GM12878 (cell line): ENCODE measurements around the gene PANX2. TPM values are rescaled to one million over a fixed set of nuclear protein-coding genes. Genes with fewer than 3 reads are reported as not detected.

Experiments
- BHLHE40 ChIP-seq, 2 experiments: fragments of 450-650 bp in 1 of 2; IDR thresholded peaks; 2 replicates each; pipeline ENCODE4 v1.6.1; 2011 to 2017; ENCODE audit warnings: low read depth in 2 of 2, borderline replicate concordance in 1 of 2, improper control_type of control experiment in 1 of 2, low read length in 1 of 2, mild to moderate bottlenecking in 1 of 2
- CHD2 ChIP-seq: IDR thresholded peaks from 2 replicates; pipeline ENCODE4 v1.6.1; 2011; ENCODE audit warnings: low read depth, low read length, improper control_type of control experiment, borderline replicate concordance
- ETV6 ChIP-seq, 2 experiments: fragments of 450-650 bp in 1 of 2; IDR thresholded peaks in 1 of 2; conservative IDR thresholded peaks in 1 of 2; 2 replicates each; pipeline ENCODE4 v1.6.1; 2014; ENCODE audit warnings: antibody characterized with exemption in 1 of 2, borderline replicate concordance in 1 of 2, low read depth in 1 of 2, mild to moderate bottlenecking in 1 of 2, moderate library complexity in 1 of 2
- PKNOX1 ChIP-seq: fragments of 450-650 bp; IDR thresholded peaks from 2 replicates; pipeline ENCODE4 v1.6.1; 2016; ENCODE audit warnings: mild to moderate bottlenecking
- POLR2A ChIP-seq: IDR thresholded peaks from 2 replicates; pipeline ENCODE4 v1.6.1; 2011; ENCODE audit warnings: low read depth, mild to moderate bottlenecking, low read length
- POLR2AphosphoS2 ChIP-seq: IDR thresholded peaks from 2 replicates; pipeline ENCODE4 v1.6.1; 2011; ENCODE audit warnings: low read depth, mild to moderate bottlenecking, low read length, improper control_type of control experiment, moderate library complexity
- SPI1 ChIP-seq: IDR thresholded peaks from 2 replicates; pipeline ENCODE4 v1.6.1; 2011; ENCODE audit warnings: low read depth, mild to moderate bottlenecking, low read length, moderate library complexity, borderline replicate concordance; ENCODE audit not compliant: insufficient read depth
- TCF12 ChIP-seq: IDR thresholded peaks from 2 replicates; pipeline ENCODE4 v1.6.1; 2011; ENCODE audit warnings: low read depth, mild to moderate bottlenecking, low read length
- TCF3 ChIP-seq: IDR thresholded peaks from 2 replicates; pipeline ENCODE4 v1.6.1; 2012; ENCODE audit warnings: low read depth, mild to moderate bottlenecking, low read length, borderline replicate concordance; ENCODE audit not compliant: insufficient read depth
- polyA plus RNA-seq, 11 experiments: library from polyadenylated mRNA; depleted of rRNA in 4 of 11; unstranded in 6 of 11; stranded (reverse) in 5 of 11; fragments of >200 nt; fragmentation: Nextera tagmentation in 4 of 11; fragmentation: Illumina TruSeq in 1 of 11; extraction: Ambion mirVana in 4 of 11; extraction: Trizol in 1 of 11; gene quantifications; 1 replicate in 1 of 11; 2 replicates in 10 of 11; pipeline versions ENCODE4 v1.2.1 to v1.2.3, GENCODE V29; 2011 to 2016; ENCODE audit warnings: inconsistent platforms in 2 of 11, missing spikeins in 2 of 11, low read depth in 1 of 11
- total RNA-seq, 4 experiments: library from RNA; depleted of rRNA in 3 of 4; stranded (reverse); fragments of >200 nt in 3 of 4; fragmentation: Illumina TruSeq in 1 of 4; extraction: Trizol in 1 of 4; gene quantifications; 2 replicates each; pipeline versions ENCODE4 v1.2.1 to v1.2.3, GENCODE V29; 2013 to 2021
- TF ChIP-seq, protein P1 (sequence below): fragments of 450-650 bp; IDR thresholded peaks from 2 replicates; pipeline ENCODE4 v1.6.1; 2017; ENCODE audit warnings: mild to moderate bottlenecking, moderate library complexity

Gene PANX2
- total and polyA plus RNA-seq, 10 of the 15 experiments (the other 5 are each of a cell fraction or from before 2014, with no cell fraction given), result 0.04 to 0.44 (median 0.17) TPM; not detected in 5

- TF ChIP-seq ETV6 (conservative IDR thresholded peaks at IDR 0.05 in 1 of 2, IDR thresholded peaks at IDR 0.05 in 1 of 2; ENCODE audit: borderline replicate concordance in 1 of 2, low read depth in 1 of 2), result 0 out of 4 replicates have a peak, but pooled peaks of 1 of the 2 experiments have one; percentile 28
- peak in 1 of 2 experiments; percentile 26; a peak in 2 of 4 replicates for TF ChIP-seq BHLHE40 (IDR thresholded peaks at IDR 0.05; ENCODE audit: borderline replicate concordance in 1 of 2, low read depth in 2 of 2, low read length in 1 of 2)
- peak; percentile 95 for TF ChIP-seq SPI1
- TF ChIP-seq TCF3, result 0 out of 2 replicates have a peak, but pooled peaks have one; percentile 5
- 0 out of 2 replicates have a peak, but pooled peaks have one; percentile 9 for TF ChIP-seq TCF12
- 0 out of 2 replicates have a peak, but pooled peaks have one; percentile 34 for TF ChIP-seq CHD2
- peak; percentile 59 for TF ChIP-seq POLR2A
- TF ChIP-seq, protein P1, sequence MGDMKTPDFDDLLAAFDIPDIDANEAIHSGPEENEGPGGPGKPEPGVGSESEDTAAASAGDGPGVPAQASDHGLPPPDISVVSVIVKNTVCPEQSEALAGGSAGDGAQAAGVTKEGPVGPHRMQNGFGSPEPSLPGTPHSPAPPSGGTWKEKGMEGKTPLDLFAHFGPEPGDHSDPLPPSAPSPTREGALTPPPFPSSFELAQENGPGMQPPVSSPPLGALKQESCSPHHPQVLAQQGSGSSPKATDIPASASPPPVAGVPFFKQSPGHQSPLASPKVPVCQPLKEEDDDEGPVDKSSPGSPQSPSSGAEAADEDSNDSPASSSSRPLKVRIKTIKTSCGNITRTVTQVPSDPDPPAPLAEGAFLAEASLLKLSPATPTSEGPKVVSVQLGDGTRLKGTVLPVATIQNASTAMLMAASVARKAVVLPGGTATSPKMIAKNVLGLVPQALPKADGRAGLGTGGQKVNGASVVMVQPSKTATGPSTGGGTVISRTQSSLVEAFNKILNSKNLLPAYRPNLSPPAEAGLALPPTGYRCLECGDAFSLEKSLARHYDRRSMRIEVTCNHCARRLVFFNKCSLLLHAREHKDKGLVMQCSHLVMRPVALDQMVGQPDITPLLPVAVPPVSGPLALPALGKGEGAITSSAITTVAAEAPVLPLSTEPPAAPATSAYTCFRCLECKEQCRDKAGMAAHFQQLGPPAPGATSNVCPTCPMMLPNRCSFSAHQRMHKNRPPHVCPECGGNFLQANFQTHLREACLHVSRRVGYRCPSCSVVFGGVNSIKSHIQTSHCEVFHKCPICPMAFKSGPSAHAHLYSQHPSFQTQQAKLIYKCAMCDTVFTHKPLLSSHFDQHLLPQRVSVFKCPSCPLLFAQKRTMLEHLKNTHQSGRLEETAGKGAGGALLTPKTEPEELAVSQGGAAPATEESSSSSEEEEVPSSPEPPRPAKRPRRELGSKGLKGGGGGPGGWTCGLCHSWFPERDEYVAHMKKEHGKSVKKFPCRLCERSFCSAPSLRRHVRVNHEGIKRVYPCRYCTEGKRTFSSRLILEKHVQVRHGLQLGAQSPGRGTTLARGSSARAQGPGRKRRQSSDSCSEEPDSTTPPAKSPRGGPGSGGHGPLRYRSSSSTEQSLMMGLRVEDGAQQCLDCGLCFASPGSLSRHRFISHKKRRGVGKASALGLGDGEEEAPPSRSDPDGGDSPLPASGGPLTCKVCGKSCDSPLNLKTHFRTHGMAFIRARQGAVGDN, result peak; percentile 49; the same call in 1 of the 2 replicates
- peak; percentile 28; the same call in 1 of the 2 replicates for TF ChIP-seq POLR2AphosphoS2
- peak; percentile 15; the same call in 1 of the 2 replicates for TF ChIP-seq PKNOX1
These were observed 22.1 kb downstream of the PANX2 start (continued) for GRCh38 chr22:50192436-50193204.
